Gastroesophageal sphincter (tissue), 3 donors: Measurements from ENCODE around the gene ALK.

Experiments used
- EP300 ChIP-seq: sonication (generic); formaldehyde crosslinking; IDR thresholded peaks from one replicate; pipeline ENCODE4 v1.6.1; 2017; ENCODE audit warnings: antibody characterized with exemption, mild to moderate bottlenecking
- POLR2A ChIP-seq, 2 donors: fragments of 450-650 bp; IDR thresholded peaks; one replicate each; pipeline ENCODE4 v1.6.1; 2017; ENCODE audit warnings: antibody characterized with exemption in 2 of 2, mild to moderate bottlenecking in 2 of 2, moderate library complexity in 1 of 2
- POLR2AphosphoS5 ChIP-seq: sonication (generic); formaldehyde crosslinking; IDR thresholded peaks from one replicate; pipeline ENCODE4 v1.6.1; 2017; ENCODE audit warnings: antibody characterized with exemption
- TF ChIP-seq, protein P1 (sequence below), 4 experiments: fragments of 200-600 bp in 2 of 4; fragments of 450-650 bp in 2 of 4; sonication (generic) in 1 of 4; IDR thresholded peaks; one replicate each; pipeline ENCODE4 v1.5.1; 2017 to 2019; ENCODE audit warnings: antibody characterized with exemption in 4 of 4, mild to moderate bottlenecking in 2 of 4, moderate library complexity in 2 of 4

DNA sequence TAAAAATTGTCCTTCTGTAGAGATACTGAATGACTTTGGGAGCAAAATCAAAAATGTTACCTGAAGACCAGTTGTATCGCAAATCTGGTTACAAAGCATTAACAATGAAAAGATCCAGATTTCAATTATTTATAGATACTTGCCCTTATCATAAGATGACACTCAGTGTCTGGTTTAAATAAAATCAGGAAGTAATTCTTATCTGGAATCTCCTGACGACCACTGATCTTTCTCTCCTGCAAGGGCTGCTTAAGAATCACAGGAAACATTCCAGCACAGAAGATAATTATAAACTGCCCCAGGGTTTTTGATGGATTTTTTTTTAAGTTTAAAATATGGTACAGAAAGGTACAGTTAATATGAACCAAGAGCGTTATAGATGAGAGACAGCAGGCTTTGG is 205.7 kb downstream of the ALK start:
- TF ChIP-seq, protein P1, sequence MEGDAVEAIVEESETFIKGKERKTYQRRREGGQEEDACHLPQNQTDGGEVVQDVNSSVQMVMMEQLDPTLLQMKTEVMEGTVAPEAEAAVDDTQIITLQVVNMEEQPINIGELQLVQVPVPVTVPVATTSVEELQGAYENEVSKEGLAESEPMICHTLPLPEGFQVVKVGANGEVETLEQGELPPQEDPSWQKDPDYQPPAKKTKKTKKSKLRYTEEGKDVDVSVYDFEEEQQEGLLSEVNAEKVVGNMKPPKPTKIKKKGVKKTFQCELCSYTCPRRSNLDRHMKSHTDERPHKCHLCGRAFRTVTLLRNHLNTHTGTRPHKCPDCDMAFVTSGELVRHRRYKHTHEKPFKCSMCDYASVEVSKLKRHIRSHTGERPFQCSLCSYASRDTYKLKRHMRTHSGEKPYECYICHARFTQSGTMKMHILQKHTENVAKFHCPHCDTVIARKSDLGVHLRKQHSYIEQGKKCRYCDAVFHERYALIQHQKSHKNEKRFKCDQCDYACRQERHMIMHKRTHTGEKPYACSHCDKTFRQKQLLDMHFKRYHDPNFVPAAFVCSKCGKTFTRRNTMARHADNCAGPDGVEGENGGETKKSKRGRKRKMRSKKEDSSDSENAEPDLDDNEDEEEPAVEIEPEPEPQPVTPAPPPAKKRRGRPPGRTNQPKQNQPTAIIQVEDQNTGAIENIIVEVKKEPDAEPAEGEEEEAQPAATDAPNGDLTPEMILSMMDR (IDR thresholded peaks at IDR 0.05): no peak
- TF ChIP-seq POLR2A (IDR thresholded peaks at IDR 0.05) (no peak), POLR2AphosphoS5 (no peak), EP300 (no peak)
